GM12892 (cell line): ENCODE measurements around the gene PIGS.

Experiments used
- POLR2A ChIP-seq: IDR thresholded peaks from 2 replicates; pipeline ENCODE4 v1.6.1; 2011; ENCODE audit warnings: low read depth, low read length, control low read depth
- POLR2AphosphoS5 ChIP-seq: IDR thresholded peaks from 2 replicates; pipeline ENCODE4 v1.6.1; 2011; ENCODE audit warnings: low read depth, low read length, control low read depth
- TAF1 ChIP-seq: IDR thresholded peaks from 2 replicates; pipeline ENCODE4 v1.6.1; 2011; ENCODE audit warnings: low read depth, mild to moderate bottlenecking, control low read depth, low read length, borderline replicate concordance

DNA sequence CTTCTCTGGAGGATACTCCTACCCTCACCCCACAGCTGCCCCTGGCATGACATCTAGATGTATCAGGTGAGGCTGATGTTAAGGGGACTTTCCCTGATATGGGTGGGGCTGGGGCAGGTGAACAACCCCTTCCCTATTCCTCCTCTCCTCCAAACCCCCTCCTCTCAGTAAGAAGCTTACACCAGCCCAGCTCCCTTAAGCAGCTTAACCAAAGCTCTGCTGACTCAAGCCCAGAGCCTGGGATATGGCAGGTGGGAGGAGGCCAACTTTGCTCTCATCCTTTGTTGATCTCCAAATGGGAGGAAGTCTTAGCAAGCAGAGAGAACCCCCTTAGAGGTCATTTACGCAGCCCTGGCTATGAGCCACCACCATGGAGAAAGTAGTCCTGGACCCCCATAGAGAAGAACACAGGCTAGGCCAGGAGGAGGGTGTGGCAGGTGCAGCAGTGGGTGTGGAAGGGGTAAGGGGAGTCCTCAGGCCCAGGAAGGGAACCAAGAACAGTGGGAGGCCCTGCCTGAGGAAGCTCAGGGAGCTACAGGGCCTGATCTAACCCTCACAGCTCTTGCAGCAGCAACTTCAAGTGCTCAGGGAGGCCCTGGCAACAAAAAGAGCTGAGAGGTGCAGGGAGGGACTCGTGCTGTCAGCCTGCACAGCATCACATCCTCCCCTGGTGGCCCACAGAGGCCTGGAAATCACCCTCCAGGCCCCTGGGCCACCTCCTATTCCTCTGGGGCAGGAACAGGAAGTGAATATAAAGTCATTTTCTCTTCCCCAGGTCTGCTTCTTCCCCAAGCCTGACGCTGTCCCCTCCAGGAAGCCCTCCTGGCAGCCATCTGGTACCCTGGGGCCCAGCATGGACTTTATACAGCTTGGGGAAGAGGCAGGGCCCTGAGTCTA is 21.8 kb downstream of the PIGS start:
- TF ChIP-seq POLR2A: no peak
- no peak for TF ChIP-seq POLR2AphosphoS5
- TF ChIP-seq TAF1: no peak
